Measurements from ENCODE around the gene YTHDC1. TPM values are rescaled to one million over a fixed set of nuclear protein-coding genes. Genes with fewer than 3 reads are reported as not detected.

The YTHDC1 gene
- total RNA-seq, 1 experiment from 2014 or later, result 68.9 TPM

DNA sequence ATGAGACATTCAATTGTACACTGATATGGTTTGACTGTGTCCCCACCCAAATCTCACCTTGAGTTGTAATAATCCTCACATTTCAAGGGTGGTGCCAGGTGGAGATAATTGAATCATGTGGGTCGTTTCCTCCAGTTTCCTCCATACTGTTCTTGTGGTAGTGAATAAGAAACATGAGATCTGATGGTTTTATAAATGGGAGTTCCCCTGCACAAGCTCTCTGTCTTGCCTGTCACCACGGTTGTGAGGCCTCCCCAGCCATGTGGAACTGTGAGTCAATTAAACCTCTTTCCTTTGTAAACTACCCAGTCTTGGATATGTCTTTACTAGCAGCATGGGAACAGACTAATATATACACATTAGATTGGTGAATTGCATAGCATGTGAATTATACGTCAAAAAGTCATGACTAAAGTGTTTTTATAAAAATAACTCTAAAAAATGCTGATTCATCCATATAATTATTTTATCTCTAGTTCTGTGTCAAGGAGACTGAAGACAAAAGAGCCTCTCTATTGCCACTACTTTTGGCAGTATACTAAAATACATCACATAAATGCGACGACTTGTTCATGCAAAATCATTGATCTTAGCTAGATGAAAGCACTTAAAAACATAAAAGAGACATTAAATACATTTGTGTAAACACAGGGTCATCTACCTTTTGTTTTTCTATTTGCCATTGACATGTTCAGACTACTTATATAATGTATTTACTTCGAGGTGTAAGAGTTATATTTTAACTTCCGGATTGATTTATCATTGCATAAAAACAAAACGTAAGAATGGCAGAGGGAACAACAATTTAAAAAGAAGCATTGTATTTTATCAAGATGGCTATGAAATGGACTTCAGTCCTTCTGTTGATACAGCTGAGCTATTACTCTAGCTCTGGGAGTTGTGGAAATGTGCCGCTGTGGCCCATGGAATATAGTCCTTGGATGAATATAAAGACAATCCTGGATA is 50.1 kb downstream of the YTHDC1 start:
- no peak overlapping the region for H3K4me3 ChIP-seq (replicated peaks in 1 of 2; ENCODE audit: low read depth in 1 of 2, low read length in 2 of 2)
- no peaks in the 10 kb centered on the region for H3K9me3 ChIP-seq (ENCODE audit: control insufficient read depth in 1 of 2, insufficient read depth in 1 of 2, low read depth in 1 of 2, low read length in 2 of 2)
- H3K4me1 ChIP-seq (ENCODE audit: control insufficient read depth in 1 of 2, insufficient read depth in 2 of 2, low read length in 2 of 2), result no peaks in the 10 kb centered on the region
- H3K79me2 ChIP-seq (ENCODE audit: insufficient read depth, low read length), result no peaks in the 10 kb centered on the region
- RAD21 ChIA-PET (ENCODE audit: low non-redundant PET in 1 of 2, low total read pairs in 2 of 2, uncharacterized antibody in 2 of 2, unreplicated experiment in 2 of 2), result no interaction called here
- POLR2A ChIA-PET, result no interaction called here
- DNase-seq (ENCODE audit: low read depth, low spot score) (no peak), ATAC-seq (no peak)
- CTCF ChIA-PET, result no interaction called here
- no peak overlapping the region for H3K4me2 ChIP-seq (ENCODE audit: low read length)
- no peak overlapping the region for H2AFZ ChIP-seq (ENCODE audit: low read depth, low read length, poor library complexity, severe bottlenecking)
- intact Hi-C loops (cut with micrococcal nuclease), result no loop called here
- H3K27me3 ChIP-seq (ENCODE audit: insufficient read depth, low read length), result no peaks in the 10 kb centered on the region
- no peaks in the 10 kb centered on the region for H3K9me2 ChIP-seq (ENCODE audit: insufficient read depth)
- no peaks in the 10 kb centered on the region for H3K36me3 ChIP-seq (ENCODE audit: control insufficient read depth in 1 of 2, insufficient read depth in 2 of 2, low read length in 2 of 2)
- no peak for TF ChIP-seq SRF (IDR thresholded peaks at IDR 0.05; ENCODE audit: low read depth)
- no peak for TF ChIP-seq ELF1 (IDR thresholded peaks at IDR 0.05; ENCODE audit: borderline replicate concordance, low read depth)
- TF ChIP-seq YY1 (IDR thresholded peaks at IDR 0.05; ENCODE audit: extremely low read depth, insufficient replicate concordance, low read depth, low read length), result no peak
- no peak for TF ChIP-seq JUND (IDR thresholded peaks at IDR 0.05)
- no peak for TF ChIP-seq CBX3 (IDR thresholded peaks at IDR 0.05; ENCODE audit: low read depth)
- TF ChIP-seq, protein P1, sequence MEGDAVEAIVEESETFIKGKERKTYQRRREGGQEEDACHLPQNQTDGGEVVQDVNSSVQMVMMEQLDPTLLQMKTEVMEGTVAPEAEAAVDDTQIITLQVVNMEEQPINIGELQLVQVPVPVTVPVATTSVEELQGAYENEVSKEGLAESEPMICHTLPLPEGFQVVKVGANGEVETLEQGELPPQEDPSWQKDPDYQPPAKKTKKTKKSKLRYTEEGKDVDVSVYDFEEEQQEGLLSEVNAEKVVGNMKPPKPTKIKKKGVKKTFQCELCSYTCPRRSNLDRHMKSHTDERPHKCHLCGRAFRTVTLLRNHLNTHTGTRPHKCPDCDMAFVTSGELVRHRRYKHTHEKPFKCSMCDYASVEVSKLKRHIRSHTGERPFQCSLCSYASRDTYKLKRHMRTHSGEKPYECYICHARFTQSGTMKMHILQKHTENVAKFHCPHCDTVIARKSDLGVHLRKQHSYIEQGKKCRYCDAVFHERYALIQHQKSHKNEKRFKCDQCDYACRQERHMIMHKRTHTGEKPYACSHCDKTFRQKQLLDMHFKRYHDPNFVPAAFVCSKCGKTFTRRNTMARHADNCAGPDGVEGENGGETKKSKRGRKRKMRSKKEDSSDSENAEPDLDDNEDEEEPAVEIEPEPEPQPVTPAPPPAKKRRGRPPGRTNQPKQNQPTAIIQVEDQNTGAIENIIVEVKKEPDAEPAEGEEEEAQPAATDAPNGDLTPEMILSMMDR (IDR thresholded peaks at IDR 0.05 in 2 of 3, conservative IDR thresholded peaks at IDR 0.05 in 1 of 3; ENCODE audit: borderline replicate concordance in 1 of 3, insufficient read depth in 1 of 3, low read depth in 2 of 3, low read length in 2 of 3), result no peak
- no TSS peak for BruUV-seq (replicated peaks)
- no peaks in the 10 kb centered on the region for H4K20me1 ChIP-seq (ENCODE audit: insufficient read depth)
- no peak overlapping the region for H3K27ac ChIP-seq (ENCODE audit: low read depth, low read length)
- H3K9ac ChIP-seq (ENCODE audit: low read length), result no peak overlapping the region

DNA sequence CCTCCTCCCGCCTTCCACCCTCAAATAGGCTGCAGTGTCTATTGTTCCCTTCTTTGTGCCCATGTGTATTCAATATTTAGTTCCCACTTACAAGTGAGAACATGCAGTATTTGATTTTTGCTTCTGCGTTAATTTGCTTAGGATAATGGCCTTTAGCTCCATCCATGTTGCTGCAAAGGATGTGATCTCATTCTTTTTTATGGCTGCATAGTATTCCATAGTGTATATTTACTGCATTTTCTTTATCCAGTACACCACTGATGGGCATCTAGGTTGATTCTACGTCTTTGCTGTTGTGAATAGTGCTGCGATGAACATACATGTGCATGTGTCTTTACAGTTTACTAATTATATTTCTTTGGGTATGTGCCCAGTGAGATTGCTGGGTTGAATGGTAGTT is 52.8 kb downstream of the YTHDC1 start:
- ATAC-seq (no peak), DNase-seq (ENCODE audit: low read depth, low spot score) (no peak)
- Histone ChIP-seq H3K27ac (ENCODE audit: low read depth, low read length) (no peak overlapping the region), H3K9me3 (ENCODE audit: control insufficient read depth in 1 of 2, insufficient read depth in 1 of 2, low read depth in 1 of 2, low read length in 2 of 2) (no peaks in the 10 kb centered on the region), H2AFZ (ENCODE audit: low read depth, low read length, poor library complexity, severe bottlenecking) (no peak overlapping the region), H3K4me1 (ENCODE audit: control insufficient read depth in 1 of 2, insufficient read depth in 2 of 2, low read length in 2 of 2) (no peaks in the 10 kb centered on the region), H4K20me1 (ENCODE audit: insufficient read depth) (no peaks in the 10 kb centered on the region), H3K4me2 (ENCODE audit: low read length) (no peak overlapping the region), H3K27me3 (ENCODE audit: insufficient read depth, low read length) (no peaks in the 10 kb centered on the region), H3K4me3 (replicated peaks in 1 of 2; ENCODE audit: low read depth in 1 of 2, low read length in 2 of 2) (no peak overlapping the region), H3K79me2 (ENCODE audit: insufficient read depth, low read length) (no peaks in the 10 kb centered on the region), H3K9me2 (ENCODE audit: insufficient read depth) (no peaks in the 10 kb centered on the region), H3K9ac (ENCODE audit: low read length) (no peak overlapping the region), H3K36me3 (ENCODE audit: control insufficient read depth in 1 of 2, insufficient read depth in 2 of 2, low read length in 2 of 2) (no peaks in the 10 kb centered on the region)
- no TSS peak for BruUV-seq (replicated peaks)
- CTCF ChIA-PET, result no interaction called here
- RAD21 ChIA-PET (ENCODE audit: low non-redundant PET in 1 of 2, low total read pairs in 2 of 2, uncharacterized antibody in 2 of 2, unreplicated experiment in 2 of 2), result no interaction called here
- POLR2A ChIA-PET, result no interaction called here
- intact Hi-C loops (cut with micrococcal nuclease), result no loop called here
- TF ChIP-seq, protein P1 (IDR thresholded peaks at IDR 0.05 in 2 of 3, conservative IDR thresholded peaks at IDR 0.05 in 1 of 3; ENCODE audit: borderline replicate concordance in 1 of 3, insufficient read depth in 1 of 3, low read depth in 2 of 3, low read length in 2 of 3), result no peak
- TF ChIP-seq POLR2AphosphoS5 (IDR thresholded peaks at IDR 0.05; ENCODE audit: low read depth, low read length), result no peak
- TF ChIP-seq ZNF274 (IDR thresholded peaks at IDR 0.05; ENCODE audit: low read depth, low read length), result no peak
- no peak for TF ChIP-seq EZH2phosphoT487 (IDR thresholded peaks at IDR 0.05; ENCODE audit: borderline replicate concordance)
- TF ChIP-seq CEBPB (IDR thresholded peaks at IDR 0.05; ENCODE audit: low read depth), result no peak
- no peak for TF ChIP-seq RAD21 (IDR thresholded peaks at IDR 0.05; ENCODE audit: low read depth)
- no peak for TF ChIP-seq JUND (IDR thresholded peaks at IDR 0.05)
- TF ChIP-seq POLR2A (IDR thresholded peaks at IDR 0.05; ENCODE audit: borderline replicate concordance, extremely low read depth, insufficient read depth, insufficient read length), result no peak
- TF ChIP-seq SIN3A (IDR thresholded peaks at IDR 0.05; ENCODE audit: low read depth), result no peak
- no peak for TF ChIP-seq ZFX (IDR thresholded peaks at IDR 0.05)
- TF ChIP-seq FOSL1 (IDR thresholded peaks at IDR 0.05; ENCODE audit: low read depth), result no peak
- TF ChIP-seq, protein P2, sequence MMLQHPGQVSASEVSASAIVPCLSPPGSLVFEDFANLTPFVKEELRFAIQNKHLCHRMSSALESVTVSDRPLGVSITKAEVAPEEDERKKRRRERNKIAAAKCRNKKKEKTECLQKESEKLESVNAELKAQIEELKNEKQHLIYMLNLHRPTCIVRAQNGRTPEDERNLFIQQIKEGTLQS (IDR thresholded peaks at IDR 0.05), result no peak

Measured in HCT116 (cell line).